Measurements from ENCODE around the gene SPEM2. TPM values are rescaled to one million over a fixed set of nuclear protein-coding genes. Genes with fewer than 3 reads are reported as not detected.

SPEM2 gene
- total and polyA plus RNA-seq, 2 of the 8 experiments (the other 6 are each of a cell fraction or from before 2014, with no cell fraction given), result 0.03 TPM; not detected in 1

DNA sequence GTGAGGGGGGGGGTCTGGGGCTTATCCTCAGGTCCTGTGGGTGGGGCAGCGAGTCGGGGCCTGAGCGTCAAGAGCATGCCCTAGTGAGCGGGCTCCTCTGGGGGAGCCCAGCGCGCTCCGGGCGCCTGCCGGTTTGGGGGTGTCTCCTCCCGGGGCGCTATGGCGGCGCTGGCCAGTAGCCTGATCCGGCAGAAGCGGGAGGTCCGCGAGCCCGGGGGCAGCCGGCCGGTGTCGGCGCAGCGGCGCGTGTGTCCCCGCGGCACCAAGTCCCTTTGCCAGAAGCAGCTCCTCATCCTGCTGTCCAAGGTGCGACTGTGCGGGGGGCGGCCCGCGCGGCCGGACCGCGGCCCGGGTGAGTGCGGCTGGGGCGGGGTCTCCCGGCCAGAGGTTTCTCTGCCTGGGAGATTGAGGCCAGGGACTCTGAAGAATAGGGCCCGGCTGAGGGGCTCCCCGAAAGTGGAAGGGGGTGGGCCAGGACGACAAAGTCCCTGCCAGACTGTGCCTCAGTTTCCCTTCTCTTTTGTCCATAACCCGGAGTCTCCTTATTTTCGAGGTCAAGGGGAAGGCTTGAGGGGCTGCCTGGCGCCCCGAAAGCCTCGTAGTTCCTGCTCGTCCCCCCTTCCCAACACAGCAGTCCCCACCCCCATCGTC, 14.2 kb downstream of the SPEM2 start, which contains the start of gene FGF11:
FGF11 (plus strand) TSS at position 51 of the 651 bp plus-strand sequence; CDS start at position 160, 109 bp downstream.
- DNase-seq (ENCODE audit: low read depth in 1 of 2, low spot score in 2 of 2) (no peak), FAIRE-seq (no peak)
- Histone ChIP-seq H4K20me1 (replicated peaks in 1 of 2; ENCODE audit: control insufficient read depth in 1 of 2, insufficient read depth in 2 of 2, low read length in 2 of 2) (no peaks in the 10 kb centered on the region), H3K4ac (replicated peaks; ENCODE audit: insufficient read length, low read depth, low read length) (peak within 1 kb of the TSS; percentile 58), H3K9ac (replicated peaks in 1 of 4; ENCODE audit: extremely low read depth in 1 of 4, low read depth in 3 of 4, low read length in 3 of 4) (peak within 1 kb of the TSS; percentile 50 to 95 (median 92); a peak in 6 of 7 replicates), H3K56ac (replicated peaks; ENCODE audit: insufficient read length, low read depth, low read length) (peak within 1 kb of the TSS; percentile 77), H3K36me3 (ENCODE audit: control insufficient read depth in 2 of 4, insufficient read depth in 4 of 4, low read length in 3 of 4) (no peaks in the 10 kb centered on the region), H2BK120ac (replicated peaks; ENCODE audit: low read depth, low read length) (peak within 1 kb of the TSS; percentile 57), H2AFZ (ENCODE audit: low read length) (no peak within 1 kb of the TSS), H3K14ac (ENCODE audit: insufficient read length) (no peak within 1 kb of the TSS), H3K79me2 (ENCODE audit: control insufficient read depth in 1 of 2, insufficient read depth in 2 of 2, low read length in 2 of 2) (no peaks in the 10 kb centered on the region), H3K18ac (ENCODE audit: extremely low read depth, low read length) (peak within 1 kb of the TSS; percentile 100), H3K4me3 (ENCODE audit: extremely low read depth in 1 of 4, insufficient read depth in 2 of 4, low read depth in 3 of 4, low read length in 4 of 4) (peak within 1 kb of the TSS; percentile 50 to 83 (median 67)), H2BK15ac (ENCODE audit: low read length) (no peak within 1 kb of the TSS), H3K9me3 (ENCODE audit: insufficient read depth in 2 of 2, low read depth in 1 of 2, low read length in 1 of 2) (no peaks in the 10 kb centered on the region), H2BK20ac (ENCODE audit: low read length) (peak within 1 kb of the TSS; percentile 9; the same call in 1 of the 2 replicates), H3K23ac (ENCODE audit: insufficient read length) (no peak within 1 kb of the TSS), H3K4me2 (ENCODE audit: insufficient read depth in 1 of 2, low read depth in 2 of 2, low read length in 2 of 2) (peak within 1 kb of the TSS; percentile 91), H3K4me1 (replicated peaks in 1 of 4; ENCODE audit: control insufficient read depth in 3 of 4, insufficient read depth in 4 of 4, low read length in 3 of 4) (peaks cover 2 to 33% (median 16%) of the 10 kb centered on the region in 4 experiments), H3K23me2 (ENCODE audit: low read depth, low read length) (peaks cover 31% of the 10 kb centered on the region), H2BK5ac (ENCODE audit: low read depth, low read length) (peak within 1 kb of the TSS; percentile 90), H2AK5ac (ENCODE audit: low read depth, low read length) (no peak within 1 kb of the TSS), H3K27me3 (replicated peaks in 1 of 4; ENCODE audit: control insufficient read depth in 3 of 4, extremely low read depth in 1 of 4, insufficient read depth in 3 of 4, low read length in 3 of 4) (peaks cover 2 to 19% (median 13%) of the 10 kb centered on the region in 4 experiments; a peak in 6 of 7 replicates), H3K27ac (ENCODE audit: low read depth, low read length) (peak within 1 kb of the TSS; percentile 98), H4K5ac (ENCODE audit: insufficient read length, low read depth, low read length) (peak within 1 kb of the TSS; percentile 95), H2BK12ac (ENCODE audit: low read depth, low read length) (peak within 1 kb of the TSS; percentile 80; the same call in 1 of the 2 replicates), H3K79me1 (ENCODE audit: low read depth, low read length) (no peaks in the 10 kb centered on the region), H4K8ac (ENCODE audit: extremely low read depth, insufficient read depth, low read length) (no peak within 1 kb of the TSS), H4K91ac (replicated peaks; ENCODE audit: insufficient read length, low read length) (peak within 1 kb of the TSS; percentile 94)
- no peak for TF ChIP-seq TCF12 (IDR thresholded peaks at IDR 0.05; ENCODE audit: low read depth, low read length)
- TF ChIP-seq EZH2 (IDR thresholded peaks at IDR 0.05; ENCODE audit: low read depth, low read length, severe bottlenecking), result no peak
- TF ChIP-seq, protein P1, sequence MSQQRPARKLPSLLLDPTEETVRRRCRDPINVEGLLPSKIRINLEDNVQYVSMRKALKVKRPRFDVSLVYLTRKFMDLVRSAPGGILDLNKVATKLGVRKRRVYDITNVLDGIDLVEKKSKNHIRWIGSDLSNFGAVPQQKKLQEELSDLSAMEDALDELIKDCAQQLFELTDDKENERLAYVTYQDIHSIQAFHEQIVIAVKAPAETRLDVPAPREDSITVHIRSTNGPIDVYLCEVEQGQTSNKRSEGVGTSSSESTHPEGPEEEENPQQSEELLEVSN (IDR thresholded peaks at IDR 0.05), result no peak
- no peak for TF ChIP-seq RAD21 (IDR thresholded peaks at IDR 0.05 in 1 of 2, conservative IDR thresholded peaks at IDR 0.05 in 1 of 2; ENCODE audit: low read depth in 2 of 2, low read length in 2 of 2)
- peak; percentile 15 for TF ChIP-seq KDM4A (IDR thresholded peaks at IDR 0.05; ENCODE audit: low read depth, low read length, severe bottlenecking)
- ChIA-PET CTCF (ENCODE audit: partially characterized antibody) (interaction anchor here (1.1 to 1.9 kb wide), 6 partner anchors 9 to 79 kb away, joined by 3 to 5 read pairs (median 3); partner anchors contain the start of gene TMEM256), POLR2A (ENCODE audit: partially characterized antibody) (interaction anchor here (0.5 to 15.5 kb wide), 20 partner anchors 9 to 205 kb away, joined by 3 to 339 read pairs (median 4); partner anchors contain the start of genes ACAP1, DVL2, NLGN2 and POLR2A)
- WGBS, 2 experiments (ENCODE audit: extremely low coverage in 1 of 2, insufficient coverage in 1 of 2, insufficient read length in 1 of 2, insufficient replicate concordance in 2 of 2, low coverage in 1 of 2, low lambda C conversion rate in 2 of 2, missing lambda C conversion rate in 1 of 2), result 3% methylated on average over 15 of the region's 50 CpGs; no CpG with 5 or more reads in 1 of the 2 experiments

All from H1 (cell line).